GM21529 (cell line): Measurements from ENCODE around the gene PROC.

Experiments
- ATAC-seq: cut with Tn5 transposase; IDR thresholded peaks from one replicate; pipeline ENCODE4 v1.9.1; 2021; ENCODE audit not compliant: unreplicated experiment

PROC gene

GRCh38 chr2:127413200-127413599, 5.0 kb upstream of the PROC start:
- no peak for ATAC-seq

GRCh38 chr2:127413782-127414637, 4.2 kb upstream of the PROC start:
- ATAC-seq: no peak

GRCh38 chr2:127414638-127415592, 3.3 kb upstream of the PROC start:
- no peak for ATAC-seq

- ATAC-seq: peak; percentile 82
Measured at GRCh38 chr2:127415593-127416505, 2.4 kb upstream of the PROC start.

GRCh38 chr2:127416506-127417001, 1.7 kb upstream of the PROC start:
- ATAC-seq: no peak

- ATAC-seq: no peak
Measured at GRCh38 chr2:127417406-127417805, 821 bp upstream of the PROC start.

- no peak for ATAC-seq
Measured at GRCh38 chr2:127419112-127419430, 844 bp downstream of the PROC start.

- ATAC-seq: no peak
Measured at GRCh38 chr2:127419448-127420038, 1.3 kb downstream of the PROC start.

- ATAC-seq: no peak
Measured at GRCh38 chr2:127420039-127420864, 2.0 kb downstream of the PROC start.

- no peak for ATAC-seq
Measured at GRCh38 chr2:127421116-127421800, 3.0 kb downstream of the PROC start.

- ATAC-seq: no peak
Measured at GRCh38 chr2:127421871-127422558, 3.8 kb downstream of the PROC start.

GRCh38 chr2:127422559-127423477, 4.6 kb downstream of the PROC start:
- no peak for ATAC-seq

GRCh38 chr2:127423478-127423843, 5.2 kb downstream of the PROC start:
- ATAC-seq: no peak

- ATAC-seq: no peak
Measured at GRCh38 chr2:127423880-127424279, 5.7 kb downstream of the PROC start.

- no peak for ATAC-seq
Measured at GRCh38 chr2:127424598-127425520, 6.6 kb downstream of the PROC start.
